Astrocyte (in vitro differentiated cells and primary cell): ENCODE data around the gene AMBP.

Experiments
- EZH2 ChIP-seq: IDR thresholded peaks from 2 replicates; pipeline ENCODE4 v1.6.1; 2012; ENCODE audit warnings: mild to moderate bottlenecking, low read length, inconsistent platforms; ENCODE audit not compliant: insufficient read depth
- TF ChIP-seq, protein P1 (sequence below): IDR thresholded peaks from 2 replicates; pipeline ENCODE4 v1.5.1; 2011; ENCODE audit warnings: low read depth, mild to moderate bottlenecking, inconsistent platforms, low read length, moderate library complexity; ENCODE audit not compliant: insufficient read depth

DNA sequence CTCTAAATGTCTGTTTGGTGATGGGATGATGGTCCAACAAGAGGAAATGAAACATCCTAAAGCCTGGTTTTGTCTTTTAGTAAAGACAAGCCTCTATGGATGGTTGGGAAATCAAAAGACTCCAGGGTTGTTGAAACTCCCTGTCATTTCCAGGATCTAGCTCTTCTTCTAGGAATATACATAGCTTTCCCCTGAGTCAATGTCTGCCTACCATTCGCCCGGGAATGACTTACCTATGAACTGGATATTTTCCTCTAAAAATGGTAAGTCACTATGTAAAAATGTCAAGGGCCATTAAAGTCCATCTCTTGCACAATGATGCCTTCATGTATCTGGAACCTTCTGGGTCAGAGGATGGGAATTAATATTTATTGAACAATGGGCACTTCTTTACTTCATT lies 32.1 kb upstream of the AMBP start:
- TF ChIP-seq, protein P1, sequence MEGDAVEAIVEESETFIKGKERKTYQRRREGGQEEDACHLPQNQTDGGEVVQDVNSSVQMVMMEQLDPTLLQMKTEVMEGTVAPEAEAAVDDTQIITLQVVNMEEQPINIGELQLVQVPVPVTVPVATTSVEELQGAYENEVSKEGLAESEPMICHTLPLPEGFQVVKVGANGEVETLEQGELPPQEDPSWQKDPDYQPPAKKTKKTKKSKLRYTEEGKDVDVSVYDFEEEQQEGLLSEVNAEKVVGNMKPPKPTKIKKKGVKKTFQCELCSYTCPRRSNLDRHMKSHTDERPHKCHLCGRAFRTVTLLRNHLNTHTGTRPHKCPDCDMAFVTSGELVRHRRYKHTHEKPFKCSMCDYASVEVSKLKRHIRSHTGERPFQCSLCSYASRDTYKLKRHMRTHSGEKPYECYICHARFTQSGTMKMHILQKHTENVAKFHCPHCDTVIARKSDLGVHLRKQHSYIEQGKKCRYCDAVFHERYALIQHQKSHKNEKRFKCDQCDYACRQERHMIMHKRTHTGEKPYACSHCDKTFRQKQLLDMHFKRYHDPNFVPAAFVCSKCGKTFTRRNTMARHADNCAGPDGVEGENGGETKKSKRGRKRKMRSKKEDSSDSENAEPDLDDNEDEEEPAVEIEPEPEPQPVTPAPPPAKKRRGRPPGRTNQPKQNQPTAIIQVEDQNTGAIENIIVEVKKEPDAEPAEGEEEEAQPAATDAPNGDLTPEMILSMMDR = no peak
- no peak for TF ChIP-seq EZH2
